ENCODE data around the gene SYNE3. TPM values are rescaled to one million over a fixed set of nuclear protein-coding genes. Genes with fewer than 3 reads are reported as not detected.

SYNE3 gene
- total RNA-seq, 1 donor from 2014 or later: 75.3 TPM

- ATAC-seq: peak; percentile 27
- DNase-seq (ENCODE audit: low spot score): no peak
- intact Hi-C loops (cut with DNase I): no loop called here
Observed at GRCh38 chr14:95496111-95496681, 20.3 kb downstream of the SYNE3 start.

- intact Hi-C loops (cut with DNase I): no loop called here
- DNase-seq (ENCODE audit: low spot score) (no peak), ATAC-seq (no peak)
Observed at GRCh38 chr14:95495538-95496025, 20.9 kb downstream of the SYNE3 start.

GRCh38 chr14:95495076-95495475, 21.4 kb downstream of the SYNE3 start:
- intact Hi-C loops (cut with DNase I): no loop called here

GRCh38 chr14:95494456-95494855, 22.0 kb downstream of the SYNE3 start:
- intact Hi-C loops (cut with DNase I): no loop called here
- ATAC-seq (no peak), DNase-seq (ENCODE audit: low spot score) (no peak)

More at GRCh38 chr14:95495076-95495475, 21.4 kb downstream of the SYNE3 start:
- DNase-seq (ENCODE audit: low spot score) (no peak), ATAC-seq (no peak)

- intact Hi-C loops (cut with DNase I): no loop called here
Observed at GRCh38 chr14:95493976-95494375, 22.5 kb downstream of the SYNE3 start.

GRCh38 chr14:95493503-95493902, 22.9 kb downstream of the SYNE3 start:
- intact Hi-C loops (cut with DNase I): no loop called here
- DNase-seq (ENCODE audit: low spot score): no peak
- no peak for ATAC-seq

More at GRCh38 chr14:95493976-95494375, 22.5 kb downstream of the SYNE3 start:
- DNase-seq (ENCODE audit: low spot score) (no peak), ATAC-seq (no peak)

- DNase-seq (ENCODE audit: low spot score) (no peak), ATAC-seq (no peak)
- intact Hi-C loops (cut with DNase I): no loop called here
Observed at GRCh38 chr14:95491936-95492608, 24.4 kb downstream of the SYNE3 start.

GRCh38 chr14:95490727-95491451, 25.6 kb downstream of the SYNE3 start:
- no peak for DNase-seq (ENCODE audit: low spot score)

GRCh38 chr14:95490138-95490509, 26.3 kb downstream of the SYNE3 start:
- intact Hi-C loops (cut with DNase I): no loop called here
- DNase-seq (ENCODE audit: low spot score): no peak
- no peak for ATAC-seq

More at GRCh38 chr14:95490727-95491451, 25.6 kb downstream of the SYNE3 start:
- intact Hi-C loops (cut with DNase I): no loop called here
- peak; percentile 81 for ATAC-seq

GRCh38 chr14:95489214-95490137, 27.0 kb downstream of the SYNE3 start:
- ATAC-seq (peak; percentile 73), DNase-seq (ENCODE audit: low spot score) (no peak)
- intact Hi-C loops (cut with DNase I): no loop called here

- peak; percentile 8 for ATAC-seq
- no peak for DNase-seq (ENCODE audit: low spot score)
- intact Hi-C loops (cut with DNase I): no loop called here
Observed at GRCh38 chr14:95488376-95489213, 27.9 kb downstream of the SYNE3 start.

- DNase-seq (ENCODE audit: low spot score) (no peak), ATAC-seq (no peak)
- intact Hi-C loops (cut with DNase I): no loop called here
Observed at GRCh38 chr14:95487669-95488084, 28.8 kb downstream of the SYNE3 start.

GRCh38 chr14:95486875-95487668, 29.4 kb downstream of the SYNE3 start:
- DNase-seq (ENCODE audit: low spot score) (no peak), ATAC-seq (no peak)

GRCh38 chr14:95485222-95485819, 31.1 kb downstream of the SYNE3 start:
- ATAC-seq: no peak
- DNase-seq (ENCODE audit: low spot score): no peak
- intact Hi-C loops (cut with DNase I): no loop called here

More at GRCh38 chr14:95486875-95487668, 29.4 kb downstream of the SYNE3 start:
- intact Hi-C loops (cut with DNase I): no loop called here

- no peak for DNase-seq (ENCODE audit: low spot score)
- no peak for ATAC-seq
- intact Hi-C loops (cut with DNase I): no loop called here
Observed at GRCh38 chr14:95484296-95484695, 32.2 kb downstream of the SYNE3 start.

GRCh38 chr14:95483309-95484165, 32.9 kb downstream of the SYNE3 start:
- DNase-seq (ENCODE audit: low spot score): peak; percentile 88
- intact Hi-C loops (cut with DNase I): no loop called here
- ATAC-seq: peak; percentile 89
